ENCODE data around the gene S100A9. TPM values are rescaled to one million over a fixed set of nuclear protein-coding genes. Genes with fewer than 3 reads are reported as not detected.

S100A9 gene
- polyA plus RNA-seq, 1 donor = 40.3 TPM

DNA sequence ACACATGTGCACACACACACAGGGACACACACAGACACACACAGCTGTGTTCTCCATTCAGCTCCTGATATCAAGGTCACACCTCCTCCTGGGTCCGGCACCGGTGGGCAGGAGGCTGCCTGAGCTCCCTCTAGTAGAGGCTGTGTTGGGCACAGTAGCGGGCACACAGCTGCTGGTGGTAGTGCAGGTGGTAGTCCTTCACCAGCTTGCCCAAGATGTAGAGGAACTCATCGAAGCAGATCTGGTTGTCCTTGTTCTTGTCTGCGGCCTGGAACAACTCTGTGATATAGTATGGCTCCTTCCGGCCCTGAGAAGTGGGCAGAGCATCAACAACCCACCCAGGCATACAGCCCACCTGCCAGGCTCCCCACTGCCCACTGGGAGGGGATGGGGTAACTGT is 38.8 kb downstream of the S100A9 start:
- no peak for DNase-seq
- no CpG with 5 or more reads among the region's 6 CpGs for WGBS (ENCODE audit: insufficient coverage, low lambda C conversion rate)
- Histone ChIP-seq H3K27ac (ENCODE audit: low read length) (no peak overlapping the region), H3K27me3 (ENCODE audit: control insufficient read depth, insufficient read depth, low read length) (no peaks in the 10 kb centered on the region), H3K4me3 (ENCODE audit: low read length) (no peak overlapping the region), H3K9me3 (ENCODE audit: control insufficient read depth, low read depth, low read length) (no peaks in the 10 kb centered on the region), H3K36me3 (ENCODE audit: control insufficient read depth, insufficient read depth, low read length) (no peaks in the 10 kb centered on the region), H3K4me1 (ENCODE audit: control insufficient read depth, insufficient read depth, low read length) (no peaks in the 10 kb centered on the region)

GRCh38 chr1:153397051-153397923 is 39.6 kb downstream of the S100A9 start:
- H3K27me3 ChIP-seq (ENCODE audit: control insufficient read depth, insufficient read depth, low read length) = no peaks in the 10 kb centered on the region
- H3K36me3 ChIP-seq (ENCODE audit: control insufficient read depth, insufficient read depth, low read length) = no peaks in the 10 kb centered on the region
- no peaks in the 10 kb centered on the region for H3K9me3 ChIP-seq (ENCODE audit: control insufficient read depth, low read depth, low read length)
- WGBS (ENCODE audit: insufficient coverage, low lambda C conversion rate) = 100% methylated on average over 1 of the region's 19 CpGs
- H3K4me1 ChIP-seq (ENCODE audit: control insufficient read depth, insufficient read depth, low read length) = no peaks in the 10 kb centered on the region
- H3K4me3 ChIP-seq (ENCODE audit: low read length) = no peak overlapping the region
- no peak overlapping the region for H3K27ac ChIP-seq (ENCODE audit: low read length)
- no peak for DNase-seq

- Histone ChIP-seq H3K27ac (ENCODE audit: low read length) (no peak overlapping the region), H3K4me3 (ENCODE audit: low read length) (no peak overlapping the region), H3K36me3 (ENCODE audit: control insufficient read depth, insufficient read depth, low read length) (no peaks in the 10 kb centered on the region), H3K4me1 (ENCODE audit: control insufficient read depth, insufficient read depth, low read length) (no peaks in the 10 kb centered on the region), H3K9me3 (ENCODE audit: control insufficient read depth, low read depth, low read length) (no peaks in the 10 kb centered on the region), H3K27me3 (ENCODE audit: control insufficient read depth, insufficient read depth, low read length) (no peaks in the 10 kb centered on the region)
- no CpG with 5 or more reads among the region's 6 CpGs for WGBS (ENCODE audit: insufficient coverage, low lambda C conversion rate)
- DNase-seq = no peak
Measured at GRCh38 chr1:153397924-153398651, 40.4 kb downstream of the S100A9 start.

DNA sequence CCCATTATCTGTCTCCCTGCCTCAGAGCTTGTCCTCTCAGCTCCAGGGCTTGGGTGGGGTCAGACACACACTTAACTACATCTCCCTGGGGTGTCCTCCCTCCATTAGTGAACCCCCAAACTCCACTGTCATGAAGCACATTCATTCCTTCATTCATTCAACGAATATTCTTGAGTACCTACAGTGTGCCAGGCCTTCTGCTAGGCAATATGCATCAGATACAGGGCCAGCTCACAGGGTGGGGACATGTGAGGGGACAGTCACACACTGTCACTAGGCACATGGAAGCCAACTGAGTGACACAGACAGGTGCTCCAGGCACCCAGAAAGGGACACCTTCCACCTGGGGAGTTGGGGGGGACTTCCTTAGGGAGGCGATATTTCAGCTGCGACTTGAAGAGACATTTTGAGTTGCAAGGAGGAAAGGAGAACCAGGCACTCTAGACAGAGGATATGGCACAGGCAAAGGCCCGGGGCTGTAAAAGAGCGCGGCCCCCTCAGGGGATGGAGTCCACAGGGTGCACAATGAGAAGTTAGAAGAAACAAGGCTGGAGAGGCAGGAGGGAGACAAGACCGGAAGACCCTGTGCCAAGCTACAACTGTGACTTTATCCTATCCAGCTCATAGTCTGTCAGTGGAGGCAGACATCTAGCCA is 41.9 kb downstream of the S100A9 start:
- H3K27ac ChIP-seq (ENCODE audit: low read length) = no peak overlapping the region
- H3K27me3 ChIP-seq (ENCODE audit: control insufficient read depth, insufficient read depth, low read length) = no peaks in the 10 kb centered on the region
- H3K36me3 ChIP-seq (ENCODE audit: control insufficient read depth, insufficient read depth, low read length) = no peaks in the 10 kb centered on the region
- no peaks in the 10 kb centered on the region for H3K4me1 ChIP-seq (ENCODE audit: control insufficient read depth, insufficient read depth, low read length)
- no peak overlapping the region for H3K4me3 ChIP-seq (ENCODE audit: low read length)
- H3K9me3 ChIP-seq (ENCODE audit: control insufficient read depth, low read depth, low read length) = no peaks in the 10 kb centered on the region
- 96% methylated on average over 5 of the region's 7 CpGs for WGBS (ENCODE audit: insufficient coverage, low lambda C conversion rate)
- no peak for DNase-seq

DNA sequence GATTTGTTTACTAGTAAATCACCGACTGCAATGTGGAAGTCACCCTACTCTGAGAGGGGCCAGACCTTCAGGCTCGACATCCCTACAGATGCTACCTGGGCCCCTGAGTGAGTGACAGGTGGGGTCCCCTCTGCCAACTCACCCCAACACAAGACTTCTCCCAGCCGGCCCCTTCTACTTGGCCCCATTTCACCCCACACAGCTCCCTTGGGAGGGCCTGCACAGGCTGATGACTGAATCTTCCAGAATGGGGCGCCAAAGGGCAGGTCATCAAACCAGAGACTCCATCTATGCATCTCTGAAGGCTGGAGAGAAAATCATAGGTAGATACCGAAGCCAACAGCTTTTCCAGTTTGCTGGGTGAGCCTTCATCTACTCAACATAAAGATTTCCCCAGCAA is 42.6 kb downstream of the S100A9 start:
- Histone ChIP-seq H3K9me3 (ENCODE audit: control insufficient read depth, low read depth, low read length) (no peaks in the 10 kb centered on the region), H3K36me3 (ENCODE audit: control insufficient read depth, insufficient read depth, low read length) (no peaks in the 10 kb centered on the region), H3K4me3 (ENCODE audit: low read length) (no peak overlapping the region), H3K4me1 (ENCODE audit: control insufficient read depth, insufficient read depth, low read length) (no peaks in the 10 kb centered on the region), H3K27ac (ENCODE audit: low read length) (no peak overlapping the region), H3K27me3 (ENCODE audit: control insufficient read depth, insufficient read depth, low read length) (no peaks in the 10 kb centered on the region)
- 100% methylated on average over 1 of the region's 5 CpGs for WGBS (ENCODE audit: insufficient coverage, low lambda C conversion rate)
- DNase-seq = no peak

- no peaks in the 10 kb centered on the region for H3K27me3 ChIP-seq (ENCODE audit: control insufficient read depth, insufficient read depth, low read length)
- no peak for DNase-seq
- H3K4me1 ChIP-seq (ENCODE audit: control insufficient read depth, insufficient read depth, low read length) = no peaks in the 10 kb centered on the region
- no peaks in the 10 kb centered on the region for H3K36me3 ChIP-seq (ENCODE audit: control insufficient read depth, insufficient read depth, low read length)
- 100% methylated on average over 4 of the region's 9 CpGs for WGBS (ENCODE audit: insufficient coverage, low lambda C conversion rate)
- H3K4me3 ChIP-seq (ENCODE audit: low read length) = no peak overlapping the region
- no peak overlapping the region for H3K27ac ChIP-seq (ENCODE audit: low read length)
- no peaks in the 10 kb centered on the region for H3K9me3 ChIP-seq (ENCODE audit: control insufficient read depth, low read depth, low read length)
Measured at GRCh38 chr1:153401461-153401860, 43.8 kb downstream of the S100A9 start.

DNA sequence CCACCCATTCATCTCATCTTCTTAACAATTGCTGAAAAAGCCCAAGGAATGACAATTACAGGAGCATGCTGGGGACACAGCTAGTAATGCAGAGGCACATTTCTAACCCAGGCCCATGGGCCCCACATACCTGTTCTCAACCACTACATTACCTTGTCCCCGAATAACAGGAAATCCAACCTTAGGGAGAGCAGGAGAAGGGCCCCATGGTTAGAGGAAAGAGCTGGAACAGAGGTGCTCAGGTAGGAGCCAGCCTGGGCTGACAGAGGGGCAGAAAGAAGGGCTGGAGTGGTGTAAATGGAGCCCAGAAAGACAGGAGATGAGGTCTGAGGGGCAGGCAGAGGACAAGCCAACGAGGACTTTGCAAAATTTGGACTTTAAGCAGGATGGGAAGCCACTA is 44.6 kb downstream of the S100A9 start:
- no peak overlapping the region for H3K27ac ChIP-seq (ENCODE audit: low read length)

GRCh38 chr1:153403421-153404085 is 45.9 kb downstream of the S100A9 start:
- no peak for DNase-seq
- Histone ChIP-seq H3K27ac (ENCODE audit: low read length) (no peak overlapping the region), H3K4me3 (ENCODE audit: low read length) (no peak overlapping the region), H3K9me3 (ENCODE audit: control insufficient read depth, low read depth, low read length) (no peaks in the 10 kb centered on the region), H3K4me1 (ENCODE audit: control insufficient read depth, insufficient read depth, low read length) (no peaks in the 10 kb centered on the region), H3K36me3 (ENCODE audit: control insufficient read depth, insufficient read depth, low read length) (no peaks in the 10 kb centered on the region), H3K27me3 (ENCODE audit: control insufficient read depth, insufficient read depth, low read length) (no peaks in the 10 kb centered on the region)
- 100% methylated on average over 1 of the region's 11 CpGs for WGBS (ENCODE audit: insufficient coverage, low lambda C conversion rate)

More for the DNA sequence above, 44.6 kb downstream of the S100A9 start:
- Histone ChIP-seq H3K27me3 (ENCODE audit: control insufficient read depth, insufficient read depth, low read length) (no peaks in the 10 kb centered on the region), H3K4me1 (ENCODE audit: control insufficient read depth, insufficient read depth, low read length) (no peaks in the 10 kb centered on the region), H3K4me3 (ENCODE audit: low read length) (no peak overlapping the region), H3K36me3 (ENCODE audit: control insufficient read depth, insufficient read depth, low read length) (no peaks in the 10 kb centered on the region), H3K9me3 (ENCODE audit: control insufficient read depth, low read depth, low read length) (no peaks in the 10 kb centered on the region)
- WGBS (ENCODE audit: insufficient coverage, low lambda C conversion rate) = no CpG with 5 or more reads among the region's 2 CpGs
- no peak for DNase-seq

DNA sequence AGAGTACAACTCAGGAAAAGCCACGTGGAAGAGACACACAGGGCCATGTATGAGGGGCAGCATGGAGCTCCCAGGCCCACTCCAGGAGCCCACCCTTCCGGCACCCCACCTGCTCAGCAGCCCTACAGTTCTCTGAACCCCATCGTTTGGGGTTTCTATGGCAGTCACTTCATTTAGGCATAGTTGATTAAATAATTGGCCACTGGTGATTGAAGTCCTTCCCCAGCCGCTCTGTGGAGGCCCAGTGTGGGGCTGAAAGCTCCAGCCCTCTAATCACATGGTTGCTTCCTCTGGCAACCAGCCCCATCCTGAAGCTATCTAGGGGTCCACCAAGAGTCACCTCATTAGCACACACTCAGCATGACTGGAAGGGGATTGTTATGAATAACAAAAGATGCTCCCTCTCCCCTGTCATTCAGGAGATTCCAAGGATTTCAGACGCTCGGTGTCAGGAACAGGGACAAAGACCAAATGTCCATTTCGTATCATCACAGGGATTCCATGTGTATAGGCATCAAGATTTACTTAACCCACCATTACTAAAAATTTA is 46.5 kb downstream of the S100A9 start:
- no peaks in the 10 kb centered on the region for H3K27me3 ChIP-seq (ENCODE audit: control insufficient read depth, insufficient read depth, low read length)
- H3K4me1 ChIP-seq (ENCODE audit: control insufficient read depth, insufficient read depth, low read length) = no peaks in the 10 kb centered on the region
- DNase-seq = no peak
- H3K9me3 ChIP-seq (ENCODE audit: control insufficient read depth, low read depth, low read length) = no peaks in the 10 kb centered on the region
- H3K27ac ChIP-seq (ENCODE audit: low read length) = no peak overlapping the region
- H3K4me3 ChIP-seq (ENCODE audit: low read length) = no peak overlapping the region
- WGBS (ENCODE audit: insufficient coverage, low lambda C conversion rate) = no CpG with 5 or more reads among the region's 7 CpGs
- H3K36me3 ChIP-seq (ENCODE audit: control insufficient read depth, insufficient read depth, low read length) = no peaks in the 10 kb centered on the region

GRCh38 chr1:153404768-153405167 is 47.1 kb downstream of the S100A9 start:
- Histone ChIP-seq H3K9me3 (ENCODE audit: control insufficient read depth, low read depth, low read length) (no peaks in the 10 kb centered on the region), H3K4me3 (ENCODE audit: low read length) (no peak overlapping the region), H3K27ac (ENCODE audit: low read length) (no peak overlapping the region), H3K36me3 (ENCODE audit: control insufficient read depth, insufficient read depth, low read length) (no peaks in the 10 kb centered on the region), H3K27me3 (ENCODE audit: control insufficient read depth, insufficient read depth, low read length) (no peaks in the 10 kb centered on the region), H3K4me1 (ENCODE audit: control insufficient read depth, insufficient read depth, low read length) (no peaks in the 10 kb centered on the region)
- no peak for DNase-seq
- WGBS (ENCODE audit: insufficient coverage, low lambda C conversion rate) = no CpG with 5 or more reads among the region's 15 CpGs
